Testis (tissue), 2 donors: Measurements from ENCODE around the gene ATP13A3.

Source experiments
- POLR2A ChIP-seq: fragments of 450-650 bp; IDR thresholded peaks from one replicate; pipeline ENCODE4 v1.6.1; 2017; ENCODE audit warnings: antibody characterized with exemption, mild to moderate bottlenecking, moderate library complexity
- TF ChIP-seq, protein P1 (sequence below), 3 experiments: fragments of 450-650 bp in 2 of 3; fragments of 200-600 bp in 1 of 3; sonication (generic) in 1 of 3; IDR thresholded peaks; one replicate each; pipeline ENCODE4 v1.5.1; 2016 to 2019; ENCODE audit warnings: antibody characterized with exemption in 3 of 3, mild to moderate bottlenecking in 2 of 3, moderate library complexity in 1 of 3

DNA sequence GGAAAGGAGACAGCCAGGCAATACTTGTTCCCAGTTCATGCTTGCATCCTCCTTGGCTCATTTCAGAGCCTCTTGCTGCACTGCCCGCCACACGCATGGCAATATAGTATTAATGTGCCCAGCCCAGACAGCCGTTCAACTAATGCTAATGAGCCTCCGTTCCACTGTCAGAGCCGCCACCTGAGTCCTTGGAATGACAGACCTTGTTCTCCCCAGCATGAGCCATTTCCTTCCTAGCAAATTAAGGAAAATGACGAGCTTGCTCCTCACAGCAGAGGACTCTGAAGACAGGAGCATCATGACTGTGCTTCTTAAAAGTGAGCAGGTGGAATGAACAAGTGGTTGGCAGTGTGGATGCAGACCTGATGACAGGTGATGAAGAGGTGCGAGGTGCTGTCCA lies 106.5 kb downstream of the ATP13A3 start:
- TF ChIP-seq, protein P1, sequence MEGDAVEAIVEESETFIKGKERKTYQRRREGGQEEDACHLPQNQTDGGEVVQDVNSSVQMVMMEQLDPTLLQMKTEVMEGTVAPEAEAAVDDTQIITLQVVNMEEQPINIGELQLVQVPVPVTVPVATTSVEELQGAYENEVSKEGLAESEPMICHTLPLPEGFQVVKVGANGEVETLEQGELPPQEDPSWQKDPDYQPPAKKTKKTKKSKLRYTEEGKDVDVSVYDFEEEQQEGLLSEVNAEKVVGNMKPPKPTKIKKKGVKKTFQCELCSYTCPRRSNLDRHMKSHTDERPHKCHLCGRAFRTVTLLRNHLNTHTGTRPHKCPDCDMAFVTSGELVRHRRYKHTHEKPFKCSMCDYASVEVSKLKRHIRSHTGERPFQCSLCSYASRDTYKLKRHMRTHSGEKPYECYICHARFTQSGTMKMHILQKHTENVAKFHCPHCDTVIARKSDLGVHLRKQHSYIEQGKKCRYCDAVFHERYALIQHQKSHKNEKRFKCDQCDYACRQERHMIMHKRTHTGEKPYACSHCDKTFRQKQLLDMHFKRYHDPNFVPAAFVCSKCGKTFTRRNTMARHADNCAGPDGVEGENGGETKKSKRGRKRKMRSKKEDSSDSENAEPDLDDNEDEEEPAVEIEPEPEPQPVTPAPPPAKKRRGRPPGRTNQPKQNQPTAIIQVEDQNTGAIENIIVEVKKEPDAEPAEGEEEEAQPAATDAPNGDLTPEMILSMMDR (IDR thresholded peaks at IDR 0.05), result no peak
- no peak for TF ChIP-seq POLR2A
